COLO668 (cell line): ENCODE measurements around the gene BRD4.
A peak's percentile ranks its signal among the peaks of the same experiment; 100 is the strongest.

Experiments
- DNase-seq: peaks from one replicate; lab custom pipeline; 2025; ENCODE audit not compliant: unreplicated experiment; lab: John Stamatoyannopoulos, UW

BRD4 gene

GRCh38 chr19:15197275-15197941 lies 134.9 kb downstream of the BRD4 start:
- DNase-seq = no peak

GRCh38 chr19:15196360-15197005 lies 135.9 kb downstream of the BRD4 start:
- no peak for DNase-seq

GRCh38 chr19:15195371-15196334 lies 136.7 kb downstream of the BRD4 start:
- DNase-seq = peak; percentile 94

- no peak for DNase-seq
Observed at GRCh38 chr19:15194938-15195337, 137.4 kb downstream of the BRD4 start.

GRCh38 chr19:15191982-15192381 lies 140.4 kb downstream of the BRD4 start:
- DNase-seq = peak; percentile 24

GRCh38 chr19:15191514-15191913 lies 140.8 kb downstream of the BRD4 start:
- DNase-seq = no peak

GRCh38 chr19:15188851-15189250 lies 143.5 kb downstream of the BRD4 start:
- peak; percentile 8 for DNase-seq

GRCh38 chr19:15187026-15188007 lies 145.0 kb downstream of the BRD4 start:
- DNase-seq = no peak
